H9 (cell line): ENCODE measurements around the gene PTPN2. TPM values are rescaled to one million over a fixed set of nuclear protein-coding genes. Genes with fewer than 3 reads are reported as not detected.

Experiments
- DNase-seq: peaks from one replicate; pipeline ENCODE4 v3.0.0-alpha.2; 2017
- H2AFZ ChIP-seq: one replicate; pipeline ENCODE4 v1.6.1; 2013; ENCODE audit warnings: mild to moderate bottlenecking, low read length, control low read depth, moderate library complexity
- H2AK5ac ChIP-seq: 2 replicates; pipeline ENCODE4 v1.6.1; 2013; ENCODE audit warnings: low read length, control low read depth, mixed read lengths; ENCODE audit not compliant: insufficient read length
- H2BK120ac ChIP-seq: one replicate; pipeline ENCODE4 v1.6.1; 2013; ENCODE audit warnings: low read depth, mild to moderate bottlenecking, low read length, control low read depth, inconsistent platforms; ENCODE audit not compliant: poor library complexity, severe bottlenecking
- H2BK12ac ChIP-seq: 2 replicates; pipeline ENCODE4 v1.6.1; 2013; ENCODE audit warnings: low read length, control low read depth, mixed read lengths, low read depth; ENCODE audit not compliant: insufficient read length
- H2BK15ac ChIP-seq: 2 replicates; pipeline ENCODE4 v1.6.1; 2013; ENCODE audit warnings: low read depth, low read length, control low read depth
- H2BK20ac ChIP-seq: one replicate; pipeline ENCODE4 v1.6.1; 2013; ENCODE audit warnings: low read depth, mild to moderate bottlenecking, low read length, control low read depth, inconsistent platforms; ENCODE audit not compliant: poor library complexity, severe bottlenecking
- H2BK5ac ChIP-seq: 2 replicates; pipeline ENCODE4 v1.6.1; 2013; ENCODE audit warnings: low read length, control low read depth, mixed read lengths; ENCODE audit not compliant: insufficient read length
- H3K14ac ChIP-seq: 2 replicates; pipeline ENCODE4 v1.6.1; 2013; ENCODE audit warnings: low read length, control low read depth; ENCODE audit not compliant: insufficient read depth
- H3K18ac ChIP-seq: 2 replicates; pipeline ENCODE4 v1.6.1; 2013; ENCODE audit warnings: low read depth, mild to moderate bottlenecking, mixed read lengths, low read length, control low read depth; ENCODE audit not compliant: insufficient read length
- H3K23ac ChIP-seq: 2 replicates; pipeline ENCODE4 v1.6.1; 2013; ENCODE audit warnings: low read length, control low read depth, mixed read lengths, low read depth; ENCODE audit not compliant: insufficient read length
- H3K23me2 ChIP-seq: 2 replicates; pipeline ENCODE4 v1.6.1; 2013; ENCODE audit warnings: low read depth, mild to moderate bottlenecking, mixed read lengths, low read length, control low read depth; ENCODE audit not compliant: insufficient read length, poor library complexity, severe bottlenecking
- H3K27ac ChIP-seq: 2 replicates; pipeline ENCODE4 v1.5.1; 2013; ENCODE audit warnings: low read length, control low read depth, mixed read lengths, low read depth; ENCODE audit not compliant: insufficient read length
- H3K27me3 ChIP-seq: 2 replicates; pipeline ENCODE4 v1.6.1; 2013; ENCODE audit warnings: low read length, control low read depth, inconsistent platforms; ENCODE audit not compliant: insufficient read depth
- H3K4ac ChIP-seq: 2 replicates; pipeline ENCODE4 v1.6.1; 2013; ENCODE audit warnings: low read depth, mild to moderate bottlenecking, control low read depth, inconsistent platforms, low read length, moderate library complexity
- H3K4me1 ChIP-seq: 2 replicates; pipeline ENCODE4 v1.6.1; 2013; ENCODE audit warnings: low read length, control low read depth, inconsistent platforms; ENCODE audit not compliant: insufficient read depth
- H3K4me2 ChIP-seq: 2 replicates; pipeline ENCODE4 v1.6.1; 2013; ENCODE audit warnings: low read length, control low read depth, mixed read lengths; ENCODE audit not compliant: insufficient read length, insufficient read depth
- H3K56ac ChIP-seq: 2 replicates; pipeline ENCODE4 v1.6.1; 2013; ENCODE audit warnings: low read depth, mild to moderate bottlenecking, mixed read lengths, low read length, control low read depth; ENCODE audit not compliant: insufficient read length
- H3K79me1 ChIP-seq: 2 replicates; pipeline ENCODE4 v1.6.1; 2013; ENCODE audit warnings: low read depth, mild to moderate bottlenecking, moderate library complexity, low read length, control low read depth, inconsistent platforms; ENCODE audit not compliant: insufficient read depth, poor library complexity, severe bottlenecking
- H3K79me2 ChIP-seq: 2 replicates; pipeline ENCODE4 v1.6.1; 2013; ENCODE audit warnings: low read length, control low read depth, inconsistent platforms; ENCODE audit not compliant: insufficient read depth
- H3K9ac ChIP-seq: 2 replicates; pipeline ENCODE4 v1.6.1; 2013; ENCODE audit warnings: low read length, control low read depth, mixed read lengths; ENCODE audit not compliant: insufficient read length; ENCODE audit errors: extremely low read depth
- H3K9me3 ChIP-seq: one replicate; pipeline ENCODE4 v1.6.1; 2013; ENCODE audit warnings: low read depth, low read length, inconsistent platforms; ENCODE audit not compliant: control insufficient read depth
- H3T11ph ChIP-seq: one replicate; pipeline ENCODE4 v1.6.1; 2013; ENCODE audit warnings: mild to moderate bottlenecking, low read length, control low read depth, inconsistent platforms
- H4K20me1 ChIP-seq: one replicate; pipeline ENCODE4 v1.6.1; 2013; ENCODE audit not compliant: control insufficient read depth, insufficient read length, insufficient read depth
- H4K5ac ChIP-seq: 2 replicates; pipeline ENCODE4 v1.6.1; 2013; ENCODE audit warnings: low read depth, mild to moderate bottlenecking, mixed read lengths, low read length, control low read depth; ENCODE audit not compliant: insufficient read length
- H4K8ac ChIP-seq: replicated peaks from 2 replicates; pipeline ENCODE4 v1.6.1; 2013; ENCODE audit warnings: low read length, control low read depth, mixed read lengths, low read depth; ENCODE audit not compliant: insufficient read length
- H4K91ac ChIP-seq: 2 replicates; pipeline ENCODE4 v1.6.1; 2013; ENCODE audit warnings: low read depth, mild to moderate bottlenecking, moderate library complexity, mixed read lengths, low read length, control low read depth; ENCODE audit not compliant: insufficient read length
- H3K27ac Mint-ChIP-seq, 3 experiments: 2 replicates in 2 of 3; 3 replicates in 1 of 3; pipeline ENCODE4 v1.8.0; 2020 to 2021; ENCODE audit warnings: mixed read lengths in 3 of 3, mild to moderate bottlenecking in 1 of 3, moderate library complexity in 1 of 3
- H3K27me3 Mint-ChIP-seq: 2 replicates; pipeline ENCODE4 v1.8.0; 2021; ENCODE audit warnings: low read depth, mild to moderate bottlenecking, moderate library complexity, mixed read lengths
- H3K36me3 Mint-ChIP-seq, 3 experiments: 2 replicates in 2 of 3; 3 replicates in 1 of 3; pipeline ENCODE4 v1.8.0; 2020 to 2021; ENCODE audit warnings: low read depth in 3 of 3, mixed read lengths in 3 of 3; ENCODE audit not compliant: insufficient read depth in 1 of 3
- H3K4me1 Mint-ChIP-seq, 2 experiments: 2 replicates each; pipeline ENCODE4 v1.8.0; 2020; ENCODE audit warnings: mixed read lengths in 2 of 2
- H3K4me3 Mint-ChIP-seq, 2 experiments: 2 replicates in 1 of 2; 3 replicates in 1 of 2; pipeline ENCODE4 v1.8.0; 2020 to 2021; ENCODE audit warnings: mild to moderate bottlenecking in 2 of 2, mixed read lengths in 2 of 2, moderate library complexity in 1 of 2
- H3K9me3 Mint-ChIP-seq, 2 experiments: 2 replicates in 1 of 2; 3 replicates in 1 of 2; pipeline ENCODE4 v1.8.0; 2020; ENCODE audit warnings: mild to moderate bottlenecking in 2 of 2, mixed read lengths in 2 of 2, moderate library complexity in 1 of 2
- CTCF ChIP-seq: fragments of 200-600 bp; sonication (generic); conservative IDR thresholded peaks from 3 replicates; pipeline ENCODE4 v1.8.0; 2021; ENCODE audit warnings: antibody characterized with exemption, mild to moderate bottlenecking
- WGBS: extraction: QIAGEN DNeasy Blood & Tissue Kit; methylation state at CpG from one replicate; pipeline ENCODE4 v1.1.7; 2013; ENCODE audit warnings: missing lambda C conversion rate, low lambda C conversion rate, mixed read lengths; ENCODE audit not compliant: insufficient read length; ENCODE audit errors: extremely low coverage; 5-methylcytosine and 5-hydroxymethylcytosine counted together
- total RNA-seq: library from RNA; stranded (reverse); gene quantifications from 2 replicates; pipeline ENCODE4 v1.2.1, GENCODE V29; 2021

Gene PTPN2
- total RNA-seq, 1 experiment from 2014 or later: 48.7 TPM

GRCh38 chr18:12751503-12751884 is 132.5 kb downstream of the PTPN2 start:
- H3K79me2 ChIP-seq: no peaks in the 10 kb centered on the region
- H4K20me1 ChIP-seq: no peaks in the 10 kb centered on the region
- H3K4me1 Mint-ChIP-seq: no peaks in the 10 kb centered on the region
- H3K4ac ChIP-seq: no peak overlapping the region
- no peaks in the 10 kb centered on the region for H3K27me3 ChIP-seq
- no peaks in the 10 kb centered on the region; a peak in 1 of 7 replicates for H3K36me3 Mint-ChIP-seq
- H2BK12ac ChIP-seq: no peak overlapping the region
- H3K23me2 ChIP-seq: no peaks in the 10 kb centered on the region
- H3K79me1 ChIP-seq: no peaks in the 10 kb centered on the region
- no peak overlapping the region for H2BK20ac ChIP-seq
- H3K56ac ChIP-seq: no peak overlapping the region
- DNase-seq: no peak
- H3K9me3 ChIP-seq: no peaks in the 10 kb centered on the region
- no peak overlapping the region for H3K27ac ChIP-seq
- H2AFZ ChIP-seq: no peak overlapping the region
- no peak overlapping the region for H3K14ac ChIP-seq
- H3K27me3 Mint-ChIP-seq: no peaks in the 10 kb centered on the region
- H3K18ac ChIP-seq: no peak overlapping the region
- H2BK15ac ChIP-seq: no peak overlapping the region
- H3K23ac ChIP-seq: no peak overlapping the region
- H3K4me3 Mint-ChIP-seq: no peak overlapping the region
- no peak overlapping the region for H3T11ph ChIP-seq
- H4K5ac ChIP-seq: no peak overlapping the region
- no peak overlapping the region for H4K91ac ChIP-seq
- H3K4me2 ChIP-seq: no peak overlapping the region
- no peak overlapping the region for H3K9ac ChIP-seq
- no peak overlapping the region for H2AK5ac ChIP-seq
- TF ChIP-seq CTCF: no peak
- H3K4me1 ChIP-seq: no peaks in the 10 kb centered on the region
- H3K9me3 Mint-ChIP-seq: no peaks in the 10 kb centered on the region
- no peak overlapping the region for H2BK5ac ChIP-seq
- no peak overlapping the region for H3K27ac Mint-ChIP-seq
- no peak overlapping the region for H2BK120ac ChIP-seq
- no CpG with 5 or more reads among the region's 5 CpGs for WGBS
- H4K8ac ChIP-seq: no peak overlapping the region
